Measurements from ENCODE around the gene APBB1. TPM values are rescaled to one million over a fixed set of nuclear protein-coding genes. Genes with fewer than 3 reads are reported as not detected.

Gene APBB1
- total RNA-seq, result 31.1 and 34.1 TPM in 2 replicates

GRCh38 chr11:6419009-6419631, at the start of gene APBB1:
Gene APBB1, minus strand, starts transcription at chr11:6419094. Its CDS starts 7,747 bp downstream, at chr11:6411347.

GRCh38 chr11:6440906-6441358, 22.0 kb upstream of the APBB1 start, which contains the start of gene HPX:
Gene HPX, minus strand, starts transcription at chr11:6440987. Its CDS starts 24 bp downstream, at chr11:6440963.

GRCh38 chr11:6389905-6390717, 28.8 kb downstream of the APBB1 start, which contains the start of gene SMPD1:
Gene SMPD1, plus strand, starts transcription at chr11:6390474. Its CDS starts 125 bp downstream, at chr11:6390599.

Other genes with a start within 250 kb of the APBB1 start
- gene OR52B2, start 248.8 kb downstream of the APBB1 start, total RNA-seq, result not detected in 2 replicates
- not detected in 2 replicates for gene OR52W1, start 219.9 kb downstream of the APBB1 start, total RNA-seq
- gene C11orf42, start 213.5 kb downstream of the APBB1 start, total RNA-seq, result not detected in 2 replicates
- 9.5 and 15.3 TPM in 2 replicates for gene FHIP1B, start 184.5 kb downstream of the APBB1 start, total RNA-seq
- 0.09 TPM in 1 of 2 replicates, not detected in the other for gene CNGA4, start 180.0 kb downstream of the APBB1 start, total RNA-seq
- gene CCKBR, start 159.3 kb downstream of the APBB1 start, total RNA-seq, result not detected in 2 replicates
- gene CAVIN3, start 98.6 kb downstream of the APBB1 start, total RNA-seq, result 123 and 129 TPM in 2 replicates
- 62.1 and 77.2 TPM in 2 replicates for gene SMPD1, start 28.6 kb downstream of the APBB1 start, total RNA-seq
- gene HPX, start 21.9 kb upstream of the APBB1 start, total RNA-seq, result 0.30 and 0.74 TPM in 2 replicates
- 19.0 and 28.4 TPM in 2 replicates for gene TRIM3, start 54.8 kb upstream of the APBB1 start, total RNA-seq
- 59.4 and 73.3 TPM in 2 replicates for gene ARFIP2, start 62.2 kb upstream of the APBB1 start, total RNA-seq
- 38.5 and 46.0 TPM in 2 replicates for gene TIMM10B, start 62.4 kb upstream of the APBB1 start, total RNA-seq
- 4.5 and 12.9 TPM in 2 replicates for gene DNHD1, start 78.2 kb upstream of the APBB1 start, total RNA-seq
- 11.9 and 16.4 TPM in 2 replicates for gene RRP8, start 184.5 kb upstream of the APBB1 start, total RNA-seq
- 176 and 244 TPM in 2 replicates for gene ILK, start 184.7 kb upstream of the APBB1 start, total RNA-seq
- gene TAF10, start 193.1 kb upstream of the APBB1 start, total RNA-seq, result 46.1 and 51.1 TPM in 2 replicates
- 124 and 159 TPM in 2 replicates for gene TPP1, start 200.3 kb upstream of the APBB1 start, total RNA-seq
- gene DCHS1, start 236.7 kb upstream of the APBB1 start, total RNA-seq, result 4.4 and 10.4 TPM in 2 replicates

Data from smooth muscle cell of the umbilical artery (primary cell).